ENCODE results near the gene SLC40A1. TPM values are rescaled to one million over a fixed set of nuclear protein-coding genes. Genes with fewer than 3 reads are reported as not detected.

The SLC40A1 gene
- total and polyA plus RNA-seq, 2 donors (not counting 3 experiments of a cell fraction or from before 2014, with no cell fraction given), result 8.5 to 15.1 TPM

DNA sequence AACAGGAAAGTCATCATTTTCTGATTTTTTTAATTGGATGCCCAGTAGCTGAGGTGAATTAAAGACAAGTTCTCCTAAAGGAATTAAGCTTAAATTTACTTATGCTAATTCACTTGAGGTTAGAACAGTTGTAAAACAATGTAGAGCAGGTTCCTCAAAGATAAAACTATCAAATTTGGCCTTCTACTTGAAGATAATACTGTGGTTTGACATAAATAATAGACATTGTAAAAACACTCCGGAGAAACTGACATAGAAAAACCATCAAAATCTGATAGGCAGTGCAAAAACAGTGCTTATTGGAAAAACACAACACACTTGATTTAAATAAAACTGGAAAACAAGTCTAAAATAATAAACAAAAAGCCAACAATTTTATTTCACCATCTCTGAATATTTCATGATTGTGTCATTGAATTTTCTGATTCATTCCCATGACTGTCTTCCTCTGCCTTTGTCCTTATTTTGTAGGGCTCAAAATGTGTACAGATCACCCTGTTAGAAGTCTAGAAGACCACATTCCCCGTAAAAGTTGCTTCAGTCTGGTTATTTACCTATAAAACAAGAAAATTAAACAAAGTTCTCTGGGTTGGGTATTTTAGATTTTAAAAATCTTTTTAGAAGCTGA lies 28.3 kb upstream of the SLC40A1 start:
- DNase-seq (ENCODE audit: low read depth, low spot score) (no peak), FAIRE-seq (no peak)
- intact Hi-C loops (cut with micrococcal nuclease) (no loop called here), dilution Hi-C loops (cut with MboI; ENCODE audit: extremely low pct_ligation_motif_present, low sequenced_read_pairs) (no loop called here)
- H3K79me2 ChIP-seq (ENCODE audit: control insufficient read depth, insufficient read depth, low read length), result no peaks in the 10 kb centered on the region
- H3K4me1 ChIP-seq (ENCODE audit: control insufficient read depth, extremely low read depth, insufficient read depth, low read length), result peaks cover 14% of the 10 kb centered on the region
- H3K27me3 ChIP-seq (ENCODE audit: control insufficient read depth in 2 of 2, insufficient read depth in 2 of 2, low read length in 2 of 2), result no peaks in the 10 kb centered on the region
- CTCF ChIA-PET, result no interaction called here
- no peak overlapping the region for H3K27ac ChIP-seq (ENCODE audit: insufficient read depth, low read depth, low read length)
- H3K4me2 ChIP-seq (ENCODE audit: insufficient read depth, low read length), result no peak overlapping the region
- H2AFZ ChIP-seq (ENCODE audit: low read depth, low read length), result peak overlapping the region; percentile 42
- no peaks in the 10 kb centered on the region for H3K9me3 ChIP-seq (replicated peaks; ENCODE audit: control insufficient read depth, insufficient read depth, low read length)
- no TSS peak for BruUV-seq (replicated peaks)
- H3K9ac ChIP-seq (replicated peaks; ENCODE audit: extremely low read depth, insufficient read depth, low read length), result no peak overlapping the region
- POLR2A ChIA-PET, result interaction anchor here (0.7 kb wide), 1 partner anchor 28 kb away, joined by 3 read pairs; the partner anchor contains the start of gene SLC40A1
- no peaks in the 10 kb centered on the region for H4K20me1 ChIP-seq (replicated peaks; ENCODE audit: control insufficient read depth, extremely low read depth, insufficient read depth, low read length)
- TF ChIP-seq, protein P1, sequence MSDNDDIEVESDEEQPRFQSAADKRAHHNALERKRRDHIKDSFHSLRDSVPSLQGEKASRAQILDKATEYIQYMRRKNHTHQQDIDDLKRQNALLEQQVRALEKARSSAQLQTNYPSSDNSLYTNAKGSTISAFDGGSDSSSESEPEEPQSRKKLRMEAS (IDR thresholded peaks at IDR 0.05; ENCODE audit: insufficient read depth, insufficient read length), result no peak
- TF ChIP-seq GATA2 (IDR thresholded peaks at IDR 0.05; ENCODE audit: insufficient read depth, insufficient read length, low read depth, low read length) (no peak), MYC (IDR thresholded peaks at IDR 0.05; ENCODE audit: low read depth, low read length) (no peak), POLR2A (IDR thresholded peaks at IDR 0.05; ENCODE audit: low read depth, low read length) (no peak), EZH2 (IDR thresholded peaks at IDR 0.05; ENCODE audit: borderline replicate concordance, low read depth, low read length, severe bottlenecking) (no peak), POLR2AphosphoS5 (IDR thresholded peaks at IDR 0.05; ENCODE audit: insufficient read depth, low read depth, low read length) (no peak), JUN (IDR thresholded peaks at IDR 0.05; ENCODE audit: borderline replicate concordance, insufficient read depth, insufficient read length, low read depth) (no peak), FOS (IDR thresholded peaks at IDR 0.05; ENCODE audit: borderline replicate concordance, insufficient read depth, low read length) (no peak)
- TF ChIP-seq, protein P2, sequence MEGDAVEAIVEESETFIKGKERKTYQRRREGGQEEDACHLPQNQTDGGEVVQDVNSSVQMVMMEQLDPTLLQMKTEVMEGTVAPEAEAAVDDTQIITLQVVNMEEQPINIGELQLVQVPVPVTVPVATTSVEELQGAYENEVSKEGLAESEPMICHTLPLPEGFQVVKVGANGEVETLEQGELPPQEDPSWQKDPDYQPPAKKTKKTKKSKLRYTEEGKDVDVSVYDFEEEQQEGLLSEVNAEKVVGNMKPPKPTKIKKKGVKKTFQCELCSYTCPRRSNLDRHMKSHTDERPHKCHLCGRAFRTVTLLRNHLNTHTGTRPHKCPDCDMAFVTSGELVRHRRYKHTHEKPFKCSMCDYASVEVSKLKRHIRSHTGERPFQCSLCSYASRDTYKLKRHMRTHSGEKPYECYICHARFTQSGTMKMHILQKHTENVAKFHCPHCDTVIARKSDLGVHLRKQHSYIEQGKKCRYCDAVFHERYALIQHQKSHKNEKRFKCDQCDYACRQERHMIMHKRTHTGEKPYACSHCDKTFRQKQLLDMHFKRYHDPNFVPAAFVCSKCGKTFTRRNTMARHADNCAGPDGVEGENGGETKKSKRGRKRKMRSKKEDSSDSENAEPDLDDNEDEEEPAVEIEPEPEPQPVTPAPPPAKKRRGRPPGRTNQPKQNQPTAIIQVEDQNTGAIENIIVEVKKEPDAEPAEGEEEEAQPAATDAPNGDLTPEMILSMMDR (IDR thresholded peaks at IDR 0.05; ENCODE audit: extremely low read depth in 1 of 2, insufficient read depth in 1 of 2, low read depth in 1 of 2, low read length in 2 of 2), result no peak
- no peaks in the 10 kb centered on the region for H3K9me1 ChIP-seq (replicated peaks; ENCODE audit: control insufficient read depth, extremely low read depth, insufficient read depth, low read length)
- H3K4me3 ChIP-seq (replicated peaks in 1 of 3; ENCODE audit: insufficient read depth in 1 of 3, low read depth in 1 of 3, low read length in 3 of 3), result no peak overlapping the region
- no peaks in the 10 kb centered on the region for H3K36me3 ChIP-seq (ENCODE audit: control insufficient read depth in 2 of 2, extremely low read depth in 1 of 2, insufficient read depth in 2 of 2, low read length in 2 of 2)
